A673 (cell line): ENCODE data around the gene ADAM23. TPM values are rescaled to one million over a fixed set of nuclear protein-coding genes. Genes with fewer than 3 reads are reported as not detected.

Source experiments
- BruUV-seq: library from RNA; stranded (reverse); fragments of 400-500 nt; replicated peaks from 2 replicates; lab custom pipeline; 2021; lab: Mats Ljungman, UMichigan
- CTCF ChIA-PET: fragments of 300-600 bp; sonication (Branson Sonifier 250); formaldehyde crosslinking; loops from one replicate; lab custom pipeline; 2022; ENCODE audit warnings: antibody characterized with exemption; lab: Charles Lee
- POLR2A ChIA-PET: fragments of 300-600 bp; sonication (Branson Sonifier 250); formaldehyde crosslinking; loops from one replicate; lab custom pipeline; 2022; ENCODE audit warnings: antibody characterized with exemption; ENCODE audit not compliant: low non-redundant PET; lab: Charles Lee
- DNase-seq: peaks from one replicate; pipeline ENCODE4 v3.0.0-alpha.2; 2015; ENCODE audit warnings: low spot score
- H3K27ac ChIP-seq: fragments of 200-600 bp; sonication (generic); 2 replicates; pipeline ENCODE4 v1.5.1; 2016; ENCODE audit warnings: mixed run types, low read depth, mild to moderate bottlenecking, mixed read lengths, antibody characterized with exemption, low read length; ENCODE audit not compliant: poor library complexity, severe bottlenecking
- H3K27me3 ChIP-seq: fragments of 200-600 bp; sonication (generic); replicated peaks from 2 replicates; pipeline ENCODE4 v1.6.1; 2017; ENCODE audit warnings: mixed run types, low read depth, mild to moderate bottlenecking, mixed read lengths, antibody characterized with exemption, low read length; ENCODE audit not compliant: insufficient read depth, poor library complexity
- H3K36me3 ChIP-seq: fragments of 200-600 bp; sonication (generic); 2 replicates; pipeline ENCODE4 v1.6.1; 2016; ENCODE audit warnings: mixed run types, mild to moderate bottlenecking, mixed read lengths, antibody characterized with exemption, low read length; ENCODE audit not compliant: insufficient read depth, poor library complexity, severe bottlenecking
- H3K4me1 ChIP-seq: fragments of 200-600 bp; sonication (generic); 2 replicates; pipeline ENCODE4 v1.6.1; 2017; ENCODE audit warnings: mixed run types, mild to moderate bottlenecking, mixed read lengths, antibody characterized with exemption, low read length; ENCODE audit not compliant: insufficient read depth, poor library complexity, severe bottlenecking
- H3K4me3 ChIP-seq: fragments of 200-600 bp; sonication (generic); 2 replicates; pipeline ENCODE4 v1.5.1; 2016; ENCODE audit warnings: low read depth, mixed run types, mild to moderate bottlenecking, mixed read lengths, low read length; ENCODE audit not compliant: poor library complexity, severe bottlenecking
- H3K9me3 ChIP-seq: fragments of 200-600 bp; sonication (generic); 2 replicates; pipeline ENCODE4 v1.6.1; 2016; ENCODE audit warnings: mixed run types, low read depth, mild to moderate bottlenecking, mixed read lengths, antibody characterized with exemption, low read length; ENCODE audit not compliant: poor library complexity, severe bottlenecking
- CTCF ChIP-seq: fragments of 300-800, 200-600 bp; sonication (generic); conservative IDR thresholded peaks from 2 replicates; pipeline ENCODE4 v1.5.1; 2017; ENCODE audit warnings: low read depth, mild to moderate bottlenecking, antibody characterized with exemption, low read length, moderate library complexity, mixed read lengths
- EZH2 ChIP-seq: fragments of 200-600 bp; sonication (generic); IDR thresholded peaks from 2 replicates; pipeline ENCODE4 v1.6.1; 2017; ENCODE audit warnings: borderline replicate concordance, low read depth, mild to moderate bottlenecking, mixed read lengths, antibody characterized with exemption, low read length; ENCODE audit not compliant: poor library complexity, severe bottlenecking
- intact Hi-C: fragments of 100-400 bp; cut with micrococcal nuclease; formaldehyde crosslinking; loops from one replicate; pipeline ENCODE4 v1.10.0; 2022; ENCODE audit not compliant: unreplicated experiment
- total RNA-seq: library from RNA; stranded (reverse); gene quantifications from 2 replicates; pipeline ENCODE4 v1.2.3, GENCODE V29; 2021

ADAM23 gene
- total RNA-seq, 1 experiment from 2014 or later, result 0.21 TPM

DNA sequence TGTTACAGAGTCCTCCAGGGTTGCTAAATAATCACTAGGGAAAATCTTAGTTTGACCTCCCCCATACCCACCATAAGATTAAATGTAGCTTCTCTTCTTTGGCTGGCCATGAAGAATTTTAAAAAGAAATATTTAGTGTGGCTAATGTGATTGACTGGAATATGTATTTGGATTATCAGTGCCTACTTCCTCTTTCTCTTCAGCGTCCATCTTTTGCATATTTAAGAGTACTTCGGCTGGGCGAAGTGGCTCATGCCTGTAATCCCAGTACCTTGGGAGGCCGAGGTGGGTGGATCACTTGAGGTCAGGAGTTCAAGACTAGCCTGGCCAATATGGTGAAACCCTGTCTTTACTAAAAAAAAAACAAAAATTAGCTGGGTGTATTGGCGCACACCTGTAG is 28.8 kb downstream of the ADAM23 start:
- CTCF ChIA-PET, result no interaction called here
- no peak overlapping the region for H3K27ac ChIP-seq
- no TSS peak for BruUV-seq
- H3K4me1 ChIP-seq, result no peaks in the 10 kb centered on the region
- no peaks in the 10 kb centered on the region for H3K36me3 ChIP-seq
- no peaks in the 10 kb centered on the region for H3K9me3 ChIP-seq
- no peak overlapping the region for H3K4me3 ChIP-seq
- DNase-seq, result no peak
- TF ChIP-seq EZH2 (no peak), CTCF (no peak)
- intact Hi-C loops, result no loop called here
- POLR2A ChIA-PET, result no interaction called here
- H3K27me3 ChIP-seq, result peaks cover 8% of the 10 kb centered on the region

GRCh38 chr2:206474099-206474498 is 30.8 kb downstream of the ADAM23 start:
- Histone ChIP-seq H3K36me3 (no peaks in the 10 kb centered on the region), H3K9me3 (no peaks in the 10 kb centered on the region), H3K4me1 (no peaks in the 10 kb centered on the region), H3K4me3 (no peak overlapping the region), H3K27ac (no peak overlapping the region), H3K27me3 (peaks cover 8% of the 10 kb centered on the region)
- ChIA-PET CTCF (no interaction called here), POLR2A (no interaction called here)
- BruUV-seq, result no TSS peak
- TF ChIP-seq EZH2 (no peak), CTCF (no peak)
- no peak for DNase-seq
- intact Hi-C loops, result no loop called here

- Histone ChIP-seq H3K27me3 (peaks cover 21% of the 10 kb centered on the region), H3K4me3 (no peak overlapping the region), H3K27ac (no peak overlapping the region), H3K9me3 (no peaks in the 10 kb centered on the region), H3K4me1 (no peaks in the 10 kb centered on the region), H3K36me3 (no peaks in the 10 kb centered on the region)
- TF ChIP-seq CTCF, result no peak
- TF ChIP-seq EZH2, result no peak
- DNase-seq, result no peak
- intact Hi-C loops, result no loop called here
- no TSS peak for BruUV-seq
- POLR2A ChIA-PET, result no interaction called here
- CTCF ChIA-PET, result no interaction called here
Measured at GRCh38 chr2:206477296-206477695, 34.0 kb downstream of the ADAM23 start.
